HG02973 (cell line): Measurements from ENCODE around the gene CCDC152.
"Not testable (repeated sequence)": the region's sequence is repeated elsewhere in the genome, so short reads cannot be mapped to it uniquely, and the experiment has no call there.

Experiments used
- ATAC-seq: cut with Tn5 transposase; IDR thresholded peaks from one replicate; pipeline ENCODE4 v1.9.1; 2021; ENCODE audit warnings: moderate library complexity; ENCODE audit not compliant: unreplicated experiment

Gene CCDC152

GRCh38 chr5:42843675-42844292 lies 87.2 kb downstream of the CCDC152 start:
- ATAC-seq: no peak

GRCh38 chr5:42844408-42844807 lies 87.8 kb downstream of the CCDC152 start:
- not testable (repeated sequence) for ATAC-seq

GRCh38 chr5:42848545-42848944 lies 91.9 kb downstream of the CCDC152 start:
- ATAC-seq: no peak

GRCh38 chr5:42851481-42851880 lies 94.9 kb downstream of the CCDC152 start:
- no peak for ATAC-seq
